PFSK-1 (cell line): ENCODE measurements around the gene FAM163B.

Experiments used
- FOXP2 ChIP-seq: optimal IDR thresholded peaks from 2 replicates; pipeline ENCODE3; 2011; ENCODE audit warnings: borderline replicate concordance, control low read depth, inconsistent platforms; ENCODE audit not compliant: insufficient read depth; ENCODE audit errors: extremely low read length, extremely low read depth
- POLR2AphosphoS5 ChIP-seq: IDR thresholded peaks from 2 replicates; pipeline ENCODE4 v1.6.1; 2012; ENCODE audit warnings: low read depth, mild to moderate bottlenecking, control low read depth, low read length, moderate library complexity
- REST ChIP-seq, 2 experiments: IDR thresholded peaks; 2 replicates each; pipeline versions ENCODE4 v1.6.1 to v1.8.0; 2011 to 2012; ENCODE audit warnings: low read depth in 2 of 2, low read length in 2 of 2, control low read depth in 1 of 2, inconsistent platforms in 1 of 2, mild to moderate bottlenecking in 1 of 2, moderate library complexity in 1 of 2; ENCODE audit not compliant: insufficient read depth in 1 of 2
- SIN3A ChIP-seq: IDR thresholded peaks from 2 replicates; pipeline ENCODE4 v1.6.1; 2012; ENCODE audit warnings: mild to moderate bottlenecking, low read length, moderate library complexity, borderline replicate concordance; ENCODE audit not compliant: insufficient read depth
- TAF1 ChIP-seq: IDR thresholded peaks from 2 replicates; pipeline ENCODE4 v1.6.1; 2012; ENCODE audit warnings: low read length, control low read depth, borderline replicate concordance; ENCODE audit not compliant: insufficient read depth

Gene FAM163B

GRCh38 chr9:133583111-133583510 is 26.1 kb downstream of the FAM163B start:
- TF ChIP-seq SIN3A (no peak), TAF1 (no peak), REST (IDR thresholded peaks at IDR 0.05; ENCODE audit: insufficient read depth in 1 of 2, low read depth in 2 of 2, low read length in 2 of 2) (no peak), FOXP2 (no peak), POLR2AphosphoS5 (no peak)

- TF ChIP-seq TAF1, result no peak
Observed at GRCh38 chr9:133582501-133583045, 26.6 kb downstream of the FAM163B start.

- TF ChIP-seq SIN3A (no peak), TAF1 (no peak), REST (IDR thresholded peaks at IDR 0.05; ENCODE audit: insufficient read depth in 1 of 2, low read depth in 2 of 2, low read length in 2 of 2) (no peak), POLR2AphosphoS5 (no peak), FOXP2 (no peak)
Observed at GRCh38 chr9:133581513-133582343, 27.5 kb downstream of the FAM163B start.

GRCh38 chr9:133581011-133581410 is 28.2 kb downstream of the FAM163B start:
- TF ChIP-seq TAF1 (no peak), FOXP2 (no peak), REST (IDR thresholded peaks at IDR 0.05; ENCODE audit: insufficient read depth in 1 of 2, low read depth in 2 of 2, low read length in 2 of 2) (no peak), SIN3A (no peak), POLR2AphosphoS5 (no peak)

GRCh38 chr9:133580419-133580738 is 28.8 kb downstream of the FAM163B start:
- no peak for TF ChIP-seq POLR2AphosphoS5
- TF ChIP-seq TAF1, result no peak
- no peak for TF ChIP-seq REST (IDR thresholded peaks at IDR 0.05; ENCODE audit: insufficient read depth in 1 of 2, low read depth in 2 of 2, low read length in 2 of 2)
- TF ChIP-seq SIN3A, result no peak
- TF ChIP-seq FOXP2, result no peak
